ENCODE results near the gene GPC4.
"Not testable (repeated sequence)": the region's sequence is repeated elsewhere in the genome, so short reads cannot be mapped to it uniquely, and the experiment has no call there.

Gene GPC4

GRCh38 chrX:133364865-133365264, 50.4 kb downstream of the GPC4 start:
- DNase-seq: no peak

DNA sequence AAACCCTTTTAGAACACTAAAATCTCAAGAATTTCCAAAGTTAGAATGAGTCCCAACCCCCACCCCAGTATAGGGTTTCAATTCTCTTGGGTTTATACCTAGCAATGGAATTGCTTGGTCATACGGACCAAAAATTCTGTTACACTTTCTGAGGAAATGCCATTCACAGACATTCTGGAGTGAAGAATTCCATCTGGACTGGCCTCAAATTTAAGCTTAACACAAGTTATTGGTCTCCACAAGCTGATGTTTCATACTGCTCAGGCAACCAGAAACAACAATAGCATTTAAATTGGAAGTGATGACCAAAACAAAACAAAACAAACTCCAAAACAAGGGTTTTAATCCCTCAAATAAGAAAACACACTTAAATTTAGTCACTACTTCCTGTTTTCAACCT, 51.1 kb downstream of the GPC4 start:
- no peak for DNase-seq

DNA sequence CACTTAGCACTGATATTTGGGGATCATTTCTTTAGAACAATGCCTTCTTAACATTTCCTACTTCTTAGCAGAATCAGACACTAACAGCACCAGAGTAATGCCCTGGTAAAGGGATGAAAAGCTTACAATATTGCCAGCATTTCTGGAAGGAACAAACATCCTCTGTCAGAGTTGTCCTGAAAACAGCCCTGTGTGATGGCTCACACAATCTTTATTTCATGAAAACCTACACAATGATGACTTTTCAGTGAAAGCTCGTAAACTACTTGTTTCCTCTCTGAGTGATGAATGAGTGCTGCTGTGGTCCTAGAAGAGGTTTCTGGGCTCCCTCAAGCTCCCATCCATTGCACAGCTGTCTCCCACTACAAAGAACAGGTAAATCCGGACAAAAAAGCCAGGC, 52.8 kb downstream of the GPC4 start:
- no peak for DNase-seq

DNA sequence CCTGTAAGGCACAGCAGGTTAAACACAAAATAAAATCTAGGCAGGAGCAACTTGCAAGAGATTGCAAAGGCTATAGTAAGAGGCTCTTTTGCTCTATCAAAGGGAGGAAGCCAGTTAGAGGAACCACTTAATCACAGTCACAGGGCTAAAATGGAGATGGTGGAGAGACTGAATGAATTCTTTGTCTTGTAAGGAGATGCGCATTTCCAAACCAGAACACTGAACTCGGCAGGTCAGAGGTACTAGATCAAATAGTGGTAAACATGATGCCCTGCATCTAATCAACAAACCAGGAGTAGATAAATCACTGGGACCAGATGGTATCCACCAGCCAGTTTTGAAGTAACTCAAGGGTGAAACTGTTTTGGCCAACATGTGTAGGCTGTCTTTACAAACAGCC, 55.8 kb downstream of the GPC4 start:
- no peak for DNase-seq

GRCh38 chrX:133353233-133353632, 62.1 kb downstream of the GPC4 start:
- no peak for DNase-seq

GRCh38 chrX:133350751-133351150, 64.5 kb downstream of the GPC4 start:
- no peak for DNase-seq

DNA sequence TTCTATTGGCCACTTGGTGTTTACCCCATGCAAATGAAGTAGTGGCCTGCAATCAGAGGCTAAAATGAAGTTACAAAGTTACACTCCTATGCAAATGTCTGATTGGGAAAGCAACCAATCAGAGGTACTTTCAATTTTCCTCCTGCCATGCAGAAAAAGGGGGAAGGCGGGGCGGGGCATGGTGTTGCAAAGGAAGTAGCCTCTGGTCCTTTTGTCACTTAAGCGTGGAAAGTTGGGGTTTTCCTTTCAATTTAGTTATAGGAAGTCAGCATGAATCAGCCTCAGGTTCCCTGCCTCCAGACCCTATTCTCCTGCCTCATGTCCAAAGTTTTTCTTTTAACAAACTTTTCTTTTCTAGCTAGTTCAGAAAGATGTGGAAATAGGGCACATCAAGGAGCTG, 69.3 kb downstream of the GPC4 start:
- no peak for DNase-seq

DNA sequence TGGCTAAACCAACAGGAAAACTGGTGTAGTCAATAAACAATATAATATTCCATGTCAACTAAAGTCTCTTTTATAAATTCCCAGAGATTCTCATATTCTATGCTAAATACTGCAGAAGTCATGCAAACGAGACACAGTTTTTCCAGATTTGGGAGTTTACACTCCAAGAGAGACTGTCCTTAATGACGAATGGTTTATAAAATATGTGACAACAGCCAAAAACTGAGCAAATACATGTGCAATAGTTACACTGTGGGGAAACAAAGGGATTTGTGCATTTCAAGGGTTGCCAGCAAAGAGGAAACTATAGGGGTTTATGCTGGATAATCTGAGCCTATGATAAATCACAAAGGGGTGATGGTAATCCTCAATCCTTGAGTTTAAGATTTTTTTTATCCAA, 75.7 kb downstream of the GPC4 start:
- DNase-seq: no peak

GRCh38 chrX:133337250-133337649, 78.0 kb downstream of the GPC4 start:
- no peak for DNase-seq

DNA sequence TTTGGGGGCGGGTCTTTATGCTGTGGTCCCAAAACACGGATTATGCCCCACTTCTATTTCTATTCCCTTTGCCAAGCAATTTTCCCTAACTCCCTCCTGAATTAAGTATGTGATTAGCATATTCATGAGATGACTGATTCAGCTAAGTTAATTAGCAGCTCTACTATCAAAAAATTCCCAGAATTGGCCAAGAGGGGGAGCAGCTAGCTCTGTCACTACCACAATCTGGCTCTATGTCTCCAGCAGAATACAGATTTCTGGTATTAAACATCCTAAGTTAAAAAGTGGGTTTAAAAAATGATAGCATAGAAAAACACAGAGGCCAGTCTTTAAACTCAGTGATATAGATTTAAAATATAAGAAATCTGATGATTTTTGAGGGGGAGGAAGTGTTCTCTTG, 80.3 kb downstream of the GPC4 start:
- DNase-seq: peak; percentile 17

- DNase-seq: no peak
These were observed 82.0 kb downstream of the GPC4 start for GRCh38 chrX:133333154-133333750.

GRCh38 chrX:133332737-133333136, 82.6 kb downstream of the GPC4 start:
- DNase-seq: no peak

DNA sequence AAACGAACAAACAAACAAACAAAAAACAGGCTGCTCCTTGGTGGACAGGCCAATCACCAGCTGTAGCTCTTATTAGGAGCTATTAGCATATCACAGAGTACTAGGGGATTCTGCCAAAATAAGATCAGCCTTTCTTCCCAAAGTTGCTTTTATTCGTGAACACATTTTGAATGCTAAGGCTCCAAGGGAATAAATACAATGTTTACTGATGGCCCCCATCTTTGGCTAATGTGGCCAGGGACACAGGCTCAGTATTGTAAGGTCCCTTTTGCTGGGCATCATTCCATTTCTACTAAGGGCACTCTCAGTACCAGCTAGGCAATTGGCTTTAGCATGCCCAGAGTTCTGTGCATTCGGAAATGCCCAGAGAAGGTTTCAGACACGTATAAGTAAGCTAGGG, 84.3 kb downstream of the GPC4 start:
- DNase-seq: no peak

- no peak for DNase-seq
These were observed 89.9 kb downstream of the GPC4 start for GRCh38 chrX:133325422-133325821.

DNA sequence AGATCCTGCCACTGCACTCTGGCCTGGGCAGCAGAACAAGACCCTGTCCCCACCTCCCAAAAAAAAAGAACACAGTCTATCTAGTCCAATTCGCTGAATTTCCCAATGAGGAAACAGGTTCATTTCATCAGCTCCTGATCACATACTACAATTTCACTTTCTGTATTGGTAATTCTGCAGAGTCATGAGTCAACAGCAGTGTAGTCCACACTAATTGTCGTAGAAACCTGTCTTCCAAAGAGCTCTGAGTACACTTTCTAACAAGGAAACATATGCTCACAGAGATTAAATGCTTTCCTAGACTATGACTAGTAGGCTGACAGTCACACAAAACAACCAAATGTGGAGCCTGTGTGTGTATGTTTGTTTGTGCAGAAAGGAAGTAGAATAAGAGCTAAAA, 91.9 kb downstream of the GPC4 start:
- peak; percentile 6 for DNase-seq

GRCh38 chrX:133322269-133322668, 93.0 kb downstream of the GPC4 start:
- not testable (repeated sequence) for DNase-seq

- DNase-seq: no peak
These were observed 93.8 kb downstream of the GPC4 start for GRCh38 chrX:133321451-133321850.

- DNase-seq: no peak
These were observed 101.0 kb downstream of the GPC4 start for GRCh38 chrX:133314281-133314680.

DNA sequence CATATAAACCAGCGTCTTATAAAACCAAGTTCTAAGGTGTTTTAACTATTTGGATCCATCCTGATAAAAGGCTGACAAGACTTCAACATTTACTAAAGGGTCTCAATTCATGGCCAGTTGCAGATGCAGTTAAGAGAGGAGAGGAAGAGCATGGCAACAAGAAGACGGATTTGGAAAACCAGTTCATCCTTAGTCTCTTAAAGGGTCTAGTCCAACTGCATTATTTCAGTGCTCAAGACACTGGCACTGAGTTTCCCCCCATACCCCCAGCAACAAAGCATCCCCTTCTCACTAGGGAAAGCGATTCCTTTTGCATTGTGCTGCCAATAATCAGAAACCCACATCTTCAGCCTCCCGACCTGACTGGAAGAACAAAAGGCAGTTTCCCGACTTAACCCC, 106.8 kb downstream of the GPC4 start:
- no peak for DNase-seq

DNA sequence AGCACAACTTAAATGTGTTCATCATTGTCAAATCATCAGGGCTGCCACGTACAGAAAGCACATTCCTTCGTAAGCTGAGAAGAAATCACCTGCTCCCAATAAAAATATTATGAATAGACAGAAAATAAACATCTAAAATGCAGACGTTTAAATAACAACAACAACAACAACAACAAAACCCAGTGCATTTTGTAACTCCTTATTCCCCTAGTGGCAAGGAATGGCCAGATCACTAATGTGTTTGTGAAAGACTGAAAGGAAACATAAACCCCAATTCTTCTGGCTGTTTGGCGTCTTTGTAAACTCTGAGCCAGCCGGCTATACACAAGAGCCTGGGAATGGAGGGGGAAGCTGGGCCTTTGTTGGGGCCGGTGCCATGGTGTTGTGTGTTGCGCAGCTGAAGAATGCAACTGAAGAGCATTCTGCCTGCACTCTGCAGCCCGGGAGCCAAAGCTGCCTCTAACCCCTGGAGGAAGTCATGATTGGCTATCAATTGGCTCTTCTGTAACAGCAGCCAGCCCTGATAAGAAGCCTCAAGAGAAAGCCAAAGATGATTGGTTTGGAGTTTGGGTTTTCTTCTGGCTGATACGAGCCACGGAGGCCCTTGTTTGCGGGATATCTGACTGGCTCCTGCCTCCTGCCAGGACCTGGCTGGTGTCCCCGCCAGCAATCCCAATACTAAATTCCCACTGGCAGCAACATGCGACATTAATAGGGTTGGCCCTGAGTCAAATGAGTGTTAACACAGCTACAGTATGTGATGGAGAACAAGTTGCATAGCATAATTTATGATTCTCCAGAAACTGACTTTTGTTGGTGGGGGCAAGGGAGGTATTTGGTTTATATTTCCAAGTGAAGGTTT, 107.4 kb downstream of the GPC4 start:
- no peak for DNase-seq

- DNase-seq: no peak
These were observed 108.2 kb downstream of the GPC4 start for GRCh38 chrX:133307094-133307493.

DNA sequence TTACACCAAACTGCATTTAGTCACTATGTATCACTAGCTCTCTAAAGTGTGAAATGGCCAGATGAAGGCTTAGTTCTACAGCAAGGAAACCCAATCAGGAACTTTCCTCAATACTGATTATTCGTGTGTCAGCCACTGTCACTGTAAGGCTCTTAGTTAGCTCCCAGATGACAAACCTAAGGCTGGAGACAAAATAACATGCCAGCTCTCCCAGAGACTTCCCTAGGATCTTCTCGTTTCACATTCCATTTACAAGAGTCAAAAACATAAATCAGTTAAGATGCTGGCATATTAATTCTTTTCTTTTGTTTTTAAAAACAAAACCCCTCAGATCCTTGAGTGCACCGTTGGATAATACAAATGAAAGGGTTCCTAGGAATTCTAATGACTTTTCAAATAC, 109.0 kb downstream of the GPC4 start:
- no peak for DNase-seq

- DNase-seq: no peak
These were observed 109.9 kb downstream of the GPC4 start for GRCh38 chrX:133305348-133305747.

- no peak for DNase-seq
These were observed 112.4 kb downstream of the GPC4 start for GRCh38 chrX:133302775-133303445.

Data from NCI-H774 (cell line).